ENCODE data around the gene SLC35G2. TPM values are rescaled to one million over a fixed set of nuclear protein-coding genes. Genes with fewer than 3 reads are reported as not detected.

Gene SLC35G2
- total RNA-seq, 1 experiment from 2014 or later = 6.6 TPM

GRCh38 chr3:136802481-136802996 is 16.4 kb upstream of the SLC35G2 start:
- no peak overlapping the region for H3K9ac ChIP-seq (ENCODE audit: extremely low read depth, insufficient read length, low read length)
- H3K4ac ChIP-seq (ENCODE audit: low read depth, low read length) = no peak overlapping the region
- no peak overlapping the region for H3T11ph ChIP-seq (ENCODE audit: low read length)
- H3K4me1 ChIP-seq (ENCODE audit: insufficient read depth, low read length) = no peaks in the 10 kb centered on the region
- no peaks in the 10 kb centered on the region for H3K27me3 ChIP-seq (ENCODE audit: insufficient read depth, low read length)
- H2BK12ac ChIP-seq (ENCODE audit: insufficient read length, low read depth, low read length) = no peak overlapping the region
- H3K23ac ChIP-seq (ENCODE audit: insufficient read length, low read depth, low read length) = no peak overlapping the region
- Mint-ChIP-seq H3K27me3 (ENCODE audit: low read depth) (0 out of 2 replicates have a peak, but pooled peaks cover 2% of the 10 kb centered on the region), H3K4me1 (peaks cover 0 to 6% of the 10 kb centered on the region in 2 experiments; a peak in 2 of 4 replicates), H3K36me3 (ENCODE audit: insufficient read depth in 1 of 3, low read depth in 3 of 3) (no peaks in the 10 kb centered on the region), H3K9me3 (no peaks in the 10 kb centered on the region), H3K4me3 (no peak overlapping the region), H3K27ac (no peak overlapping the region)
- H3K79me2 ChIP-seq (ENCODE audit: insufficient read depth, low read length) = no peaks in the 10 kb centered on the region
- no peak overlapping the region for H2BK20ac ChIP-seq (ENCODE audit: low read depth, low read length, poor library complexity, severe bottlenecking)
- no peak overlapping the region for H3K56ac ChIP-seq (ENCODE audit: insufficient read length, low read depth, low read length)
- H3K27ac ChIP-seq (ENCODE audit: insufficient read length, low read depth, low read length) = no peak overlapping the region
- H3K14ac ChIP-seq (ENCODE audit: insufficient read depth, low read length) = no peak overlapping the region
- no peak overlapping the region for H4K8ac ChIP-seq (replicated peaks; ENCODE audit: insufficient read length, low read depth, low read length)
- no peaks in the 10 kb centered on the region for H3K79me1 ChIP-seq (ENCODE audit: insufficient read depth, low read depth, low read length, poor library complexity, severe bottlenecking)
- no CpG with 5 or more reads among the region's 5 CpGs for WGBS (ENCODE audit: extremely low coverage, insufficient read length, low lambda C conversion rate)
- H4K91ac ChIP-seq (ENCODE audit: insufficient read length, low read depth, low read length) = no peak overlapping the region
- peak overlapping the region; percentile 53 for H2AFZ ChIP-seq (ENCODE audit: low read length)
- no peak overlapping the region for H3K4me2 ChIP-seq (ENCODE audit: insufficient read depth, insufficient read length, low read length)
- no peak overlapping the region for H2AK5ac ChIP-seq (ENCODE audit: insufficient read length, low read length)
- H3K9me3 ChIP-seq (ENCODE audit: control insufficient read depth, low read depth, low read length) = no peaks in the 10 kb centered on the region
- H3K18ac ChIP-seq (ENCODE audit: insufficient read length, low read depth, low read length) = no peak overlapping the region
- no peak for TF ChIP-seq CTCF (conservative IDR thresholded peaks at IDR 0.05)
- H2BK120ac ChIP-seq (ENCODE audit: low read depth, low read length, poor library complexity, severe bottlenecking) = no peak overlapping the region
- DNase-seq = no peak
- no peaks in the 10 kb centered on the region for H4K20me1 ChIP-seq (ENCODE audit: control insufficient read depth, insufficient read depth, insufficient read length)
- no peaks in the 10 kb centered on the region for H3K23me2 ChIP-seq (ENCODE audit: insufficient read length, low read depth, low read length, poor library complexity, severe bottlenecking)
- H2BK5ac ChIP-seq (ENCODE audit: insufficient read length, low read length) = no peak overlapping the region
- H4K5ac ChIP-seq (ENCODE audit: insufficient read length, low read depth, low read length) = no peak overlapping the region
- no peak overlapping the region for H2BK15ac ChIP-seq (ENCODE audit: low read depth, low read length)

All from H9 (cell line).